ENCODE results near the gene PPP3CB. TPM values are rescaled to one million over a fixed set of nuclear protein-coding genes. Genes with fewer than 3 reads are reported as not detected.
"Not testable (repeated sequence)": the region's sequence is repeated elsewhere in the genome, so short reads cannot be mapped to it uniquely, and the experiment has no call there.

PPP3CB gene
- total RNA-seq, 4 donors from 2014 or later: 24.1 to 40.2 (median 30.6) TPM

DNA sequence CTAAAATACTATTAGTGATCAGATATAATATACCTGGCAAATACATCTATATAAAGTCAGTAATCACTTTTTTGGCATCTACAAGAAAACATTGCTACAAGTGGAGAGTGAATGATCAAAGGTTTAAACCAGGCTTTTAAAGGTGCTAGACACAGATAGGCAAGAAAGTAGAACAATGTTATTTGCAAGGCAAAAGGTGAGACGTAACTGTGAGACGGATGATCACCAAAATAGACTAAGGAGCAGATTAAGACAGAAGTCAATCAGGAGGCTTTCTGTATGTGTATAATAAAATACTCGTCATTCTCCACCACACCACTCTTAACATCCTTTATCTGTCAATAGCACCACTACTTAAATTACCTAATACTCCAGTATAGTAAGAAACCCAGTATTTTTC, 90.3 kb downstream of the PPP3CB start:
- Histone ChIP-seq H3K4me3 (no peak overlapping the region), H3K36me3 (peaks cover 0 to 25% (median 0%) of the 10 kb centered on the region in 3 donors), H3K27me3 (no peaks in the 10 kb centered on the region), H3K9me3 (no peaks in the 10 kb centered on the region), H3K27ac (no peak overlapping the region), H3K4me1 (peaks cover 0 to 26% (median 3%) of the 10 kb centered on the region in 3 donors)
- no peak for DNase-seq
- 81 to 93% methylated on average over 3 of the region's 3 CpGs for WGBS, 2 donors
- intact Hi-C loops (cut with DNase I): no loop called here
- TF ChIP-seq POLR2A (IDR thresholded peaks at IDR 0.05) (no peak), CTCF (IDR thresholded peaks at IDR 0.05) (no peak)

GRCh38 chr10:73404690-73405089, 91.1 kb downstream of the PPP3CB start:
- Histone ChIP-seq H3K36me3 (peaks cover 0 to 34% (median under 1%) of the 10 kb centered on the region in 3 donors), H3K27me3 (no peaks in the 10 kb centered on the region), H3K9me3 (no peaks in the 10 kb centered on the region), H3K27ac (no peak overlapping the region), H3K4me1 (peaks cover 0 to 17% (median 0%) of the 10 kb centered on the region in 3 donors), H3K4me3 (no peak overlapping the region)
- intact Hi-C loops (cut with DNase I): no loop called here
- DNase-seq: no peak
- no peak for TF ChIP-seq POLR2A (IDR thresholded peaks at IDR 0.05)
- TF ChIP-seq CTCF (IDR thresholded peaks at IDR 0.05): no peak
- 94 to 97% methylated on average over 9 of the region's 9 CpGs for whole genome bisulfite sequencing, 2 donors

DNA sequence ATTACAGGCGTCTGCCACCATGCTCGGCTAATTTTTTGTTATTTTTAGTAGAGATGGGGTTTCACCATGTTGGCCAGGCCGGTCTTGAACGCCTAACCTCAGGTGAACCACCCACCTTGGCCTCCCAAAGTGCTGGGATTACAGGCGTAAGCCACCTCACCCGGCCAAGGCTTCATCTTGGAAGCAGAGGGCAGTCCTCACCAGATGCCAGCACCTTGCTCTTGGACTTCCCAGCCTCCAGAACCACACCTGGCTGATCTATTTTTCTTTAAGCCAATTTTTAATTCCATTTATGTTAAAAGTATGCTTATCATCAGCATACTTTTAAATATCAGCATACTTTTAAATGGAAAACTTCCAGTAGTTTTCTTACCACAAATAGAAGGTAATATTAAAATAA, 94.2 kb downstream of the PPP3CB start:
- intact Hi-C loops (cut with DNase I): no loop called here
- Histone ChIP-seq H3K9me3 (no peaks in the 10 kb centered on the region), H3K27ac (no peak overlapping the region), H3K27me3 (no peaks in the 10 kb centered on the region), H3K4me1 (no peaks in the 10 kb centered on the region), H3K4me3 (no peak overlapping the region), H3K36me3 (peaks cover 5 to 55% (median 9%) of the 10 kb centered on the region in 3 donors)
- no peak for DNase-seq
- 96 to 100% methylated on average over 4 to 6 of the region's 6 CpGs for WGBS, 2 donors
- TF ChIP-seq CTCF (IDR thresholded peaks at IDR 0.05): no peak
- no peak for TF ChIP-seq POLR2A (IDR thresholded peaks at IDR 0.05)

- no peak for TF ChIP-seq CTCF (IDR thresholded peaks at IDR 0.05)
- no peak for TF ChIP-seq POLR2A (IDR thresholded peaks at IDR 0.05)
- 84 to 89% methylated on average over 4 of the region's 4 CpGs for WGBS, 2 donors
- no peak for DNase-seq
- intact Hi-C loops (cut with DNase I): no loop called here
- no peaks in the 10 kb centered on the region for H3K4me1 ChIP-seq
- H3K36me3 ChIP-seq: peaks cover 5 to 72% (median 9%) of the 10 kb centered on the region in 3 donors
- H3K27ac ChIP-seq: no peak overlapping the region
- no peak overlapping the region for H3K4me3 ChIP-seq
- no peaks in the 10 kb centered on the region for H3K27me3 ChIP-seq
- H3K9me3 ChIP-seq: no peaks in the 10 kb centered on the region
Measured at GRCh38 chr10:73399063-73399462, 96.8 kb downstream of the PPP3CB start.

DNA sequence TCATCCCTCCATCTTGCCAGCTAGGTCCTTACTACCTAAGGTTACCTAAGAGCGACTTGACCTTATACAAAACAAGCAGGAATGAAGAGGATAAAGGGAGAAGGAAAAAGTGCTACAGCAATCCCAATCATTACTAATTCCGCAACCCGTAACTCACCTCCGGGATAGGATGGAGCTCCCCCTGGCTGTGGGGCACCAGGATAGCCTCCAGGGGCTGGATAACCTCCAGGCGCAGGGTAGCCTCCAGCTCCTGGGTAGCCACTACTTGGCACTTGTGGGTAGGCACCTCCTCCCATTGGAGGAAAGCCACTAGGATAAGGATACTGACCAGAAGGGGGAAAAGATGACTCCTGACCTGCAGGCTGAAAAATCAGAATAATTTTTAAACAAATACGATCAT, 97.8 kb downstream of the PPP3CB start:
- Histone ChIP-seq H3K36me3 (peaks cover 5 to 79% (median 9%) of the 10 kb centered on the region in 3 donors), H3K4me3 (no peak overlapping the region), H3K27ac (no peak overlapping the region), H3K27me3 (no peaks in the 10 kb centered on the region), H3K9me3 (no peaks in the 10 kb centered on the region), H3K4me1 (no peaks in the 10 kb centered on the region)
- intact Hi-C loops (cut with DNase I): no loop called here
- 92 to 95% methylated on average over 6 of the region's 6 CpGs for WGBS, 2 donors
- TF ChIP-seq CTCF (IDR thresholded peaks at IDR 0.05): peak in 1 of 6 experiments; percentile 23
- TF ChIP-seq POLR2A (IDR thresholded peaks at IDR 0.05): no peak
- DNase-seq: no peak

DNA sequence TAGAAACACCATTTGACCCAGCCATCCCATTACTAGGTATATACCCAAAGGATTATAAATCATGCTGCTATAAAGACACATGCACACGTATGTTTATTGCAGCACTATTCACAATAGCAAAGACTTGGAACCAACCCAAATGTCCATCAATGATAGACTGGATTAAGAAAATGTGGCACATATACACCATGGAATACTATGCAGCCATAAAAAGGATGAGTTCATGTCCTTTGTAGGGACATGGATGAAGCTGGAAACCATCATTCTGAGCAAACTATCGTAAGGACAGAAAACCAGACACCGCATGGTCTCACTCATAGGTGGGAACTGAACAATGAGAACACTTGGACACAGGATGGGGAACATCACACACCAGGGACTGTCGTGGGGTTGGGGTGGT, 101.5 kb downstream of the PPP3CB start:
- H3K27ac ChIP-seq; intact Hi-C loops (cut with DNase I); H3K4me3 ChIP-seq; DNase-seq; H3K9me3 ChIP-seq; H3K27me3 ChIP-seq; H3K4me1 ChIP-seq: not testable (repeated sequence)
- WGBS, 2 donors: 96 to 100% methylated on average over 1 to 3 of the region's 4 CpGs
- H3K36me3 ChIP-seq: peaks cover 6 to 91% (median 9%) of the 10 kb centered on the region in 3 donors
